WTC11 (cell line): Measurements from ENCODE around the gene PHC2. TPM values are rescaled to one million over a fixed set of nuclear protein-coding genes. Genes with fewer than 3 reads are reported as not detected.

Experiments
- ATAC-seq: fragments of 200-7000 bp; cut with Tn5 transposase; 2 replicates; pipeline ENCODE4 v1.10.0; 2021; ENCODE audit warnings: mild to moderate bottlenecking, moderate library complexity
- CTCF ChIA-PET: fragments of 300-600 bp; sonication (Branson Sonifier 250); formaldehyde crosslinking; loops from one replicate; lab custom pipeline; 2021; ENCODE audit warnings: antibody characterized with exemption; lab: Charles Lee
- POLR2A ChIA-PET: fragments of 350-600 bp; sonication (Branson Sonifier 250); formaldehyde crosslinking; loops from one replicate; lab custom pipeline; 2021; ENCODE audit warnings: antibody characterized with exemption; lab: Charles Lee
- DNase-seq: peaks from one replicate; pipeline ENCODE4 v3.0.0; 2021; ENCODE audit warnings: low spot score
- H3K27ac Mint-ChIP-seq: 2 replicates; pipeline ENCODE4 v1.8.0; 2021; ENCODE audit warnings: mixed read lengths
- H3K27me3 Mint-ChIP-seq: 2 replicates; pipeline ENCODE4 v1.8.0; 2021; ENCODE audit warnings: low read depth, mild to moderate bottlenecking, moderate library complexity, mixed read lengths
- H3K36me3 Mint-ChIP-seq: 2 replicates; pipeline ENCODE4 v1.8.0; 2021; ENCODE audit warnings: mixed read lengths
- H3K4me1 Mint-ChIP-seq: 2 replicates; pipeline ENCODE4 v1.8.0; 2022; ENCODE audit warnings: mixed read lengths
- H3K4me3 Mint-ChIP-seq: 2 replicates; pipeline ENCODE4 v1.8.0; 2021; ENCODE audit warnings: mild to moderate bottlenecking, moderate library complexity, mixed read lengths
- H3K9me3 Mint-ChIP-seq: 2 replicates; pipeline ENCODE4 v1.8.0; 2021; ENCODE audit warnings: mixed read lengths
- ATF1 ChIP-seq: sonication (generic); formaldehyde crosslinking; IDR thresholded peaks from 2 replicates; pipeline ENCODE4 v1.8.1; 2023; ENCODE audit warnings: mild to moderate bottlenecking, moderate library complexity, missing genetic modification reagents
- ATF6 ChIP-seq: sonication (generic); formaldehyde crosslinking; IDR thresholded peaks from 2 replicates; pipeline ENCODE4 v1.8.1; 2023; ENCODE audit warnings: mild to moderate bottlenecking, missing genetic modification reagents
- CTCF ChIP-seq: fragments of 200-600 bp; IDR thresholded peaks from 2 replicates; pipeline ENCODE4 v1.8.0; 2022; ENCODE audit warnings: antibody characterized with exemption
- ETV6 ChIP-seq: sonication (generic); formaldehyde crosslinking; IDR thresholded peaks from 2 replicates; pipeline ENCODE4 v1.8.1; 2022; ENCODE audit warnings: mild to moderate bottlenecking, missing genetic modification reagents
- FOXK1 ChIP-seq: sonication (generic); formaldehyde crosslinking; IDR thresholded peaks from 2 replicates; pipeline ENCODE4 v1.8.0; 2022; ENCODE audit warnings: mild to moderate bottlenecking, moderate library complexity, missing genetic modification reagents
- FOXP1 ChIP-seq: sonication (generic); formaldehyde crosslinking; IDR thresholded peaks from 2 replicates; pipeline ENCODE4 v1.8.0; 2022; ENCODE audit warnings: missing genetic modification reagents, mild to moderate bottlenecking, moderate library complexity, borderline replicate concordance
- FOXP4 ChIP-seq: sonication (generic); formaldehyde crosslinking; IDR thresholded peaks from 2 replicates; pipeline ENCODE4 v1.8.0; 2022; ENCODE audit warnings: mild to moderate bottlenecking, missing genetic modification reagents
- MAX ChIP-seq: sonication (generic); formaldehyde crosslinking; IDR thresholded peaks from 2 replicates; pipeline ENCODE4 v1.8.0; 2022; ENCODE audit warnings: mild to moderate bottlenecking, missing genetic modification reagents
- PRDM15 ChIP-seq: sonication (generic); formaldehyde crosslinking; IDR thresholded peaks from 2 replicates; pipeline ENCODE4 v1.8.0; 2022; ENCODE audit warnings: missing genetic modification reagents
- SP1 ChIP-seq: sonication (generic); formaldehyde crosslinking; conservative IDR thresholded peaks from 2 replicates; pipeline ENCODE4 v1.8.1; 2022; ENCODE audit warnings: missing genetic modification reagents
- STAT6 ChIP-seq: sonication (generic); formaldehyde crosslinking; conservative IDR thresholded peaks from 2 replicates; pipeline ENCODE4 v1.8.1; 2023; ENCODE audit warnings: mild to moderate bottlenecking, low read depth, missing genetic modification reagents, moderate library complexity
- TEAD4 ChIP-seq: sonication (generic); formaldehyde crosslinking; IDR thresholded peaks from 2 replicates; pipeline ENCODE4 v1.8.0; 2022; ENCODE audit warnings: mild to moderate bottlenecking, missing genetic modification reagents
- TP53 ChIP-seq: sonication (generic); formaldehyde crosslinking; IDR thresholded peaks from 2 replicates; pipeline ENCODE4 v1.8.1; 2023; ENCODE audit warnings: mild to moderate bottlenecking, missing genetic modification reagents
- ZNF423 ChIP-seq: fragments of 250-450 bp; sonication (Bioruptor Pico); IDR thresholded peaks from 2 replicates; pipeline ENCODE4 v2.1.2; 2022; ENCODE audit warnings: mild to moderate bottlenecking, moderate library complexity
- total RNA-seq: library from RNA; stranded (reverse); gene quantifications from 3 replicates; pipeline ENCODE4 v1.2.3, GENCODE V29; 2021

Gene PHC2
- total RNA-seq, 1 experiment from 2014 or later = 7.0 TPM

GRCh38 chr1:33349778-33350610 lies 80.9 kb downstream of the PHC2 start:
- Mint-ChIP-seq H3K27me3 (peaks cover 93% of the 10 kb centered on the region), H3K4me1 (peaks cover 30% of the 10 kb centered on the region)
- DNase-seq = peak; percentile 75

More at GRCh38 chr1:33349778-33350610, 80.9 kb downstream of the PHC2 start:
- H3K4me3 Mint-ChIP-seq = peak overlapping the region; percentile 77
- TF ChIP-seq FOXP1 (CRISPR knock-in tag) (peak; percentile 78; the same call in 1 of the 2 replicates), STAT6 (CRISPR knock-in tag) (no peak), ATF1 (CRISPR knock-in tag) (0 out of 2 replicates have a peak, but pooled peaks have one; percentile 17), TEAD4 (no peak), ATF6 (CRISPR knock-in tag) (no peak), FOXK1 (CRISPR knock-in tag) (0 out of 2 replicates have a peak, but pooled peaks have one; percentile 23), ZNF423 (CRISPR knock-in tag) (no peak), SP1 (CRISPR knock-in tag) (no peak; the same call in 1 of the 2 replicates), CTCF (no peak), PRDM15 (no peak), MAX (CRISPR knock-in tag) (peak; percentile 56), FOXP4 (CRISPR knock-in tag) (peak; percentile 32; the same call in 1 of the 2 replicates), ETV6 (CRISPR knock-in tag) (no peak), TP53 (CRISPR knock-in tag) (no peak)
- ATAC-seq = peak; percentile 84
- H3K9me3 Mint-ChIP-seq = no peaks in the 10 kb centered on the region
- CTCF ChIA-PET = interaction anchor here (0.6 to 3.2 kb wide), 3 partner anchors 12 to 106 kb away, joined by 3 to 13 read pairs (median 3); no protein-coding TSS in a partner anchor
- POLR2A ChIA-PET = no interaction called here
- H3K27ac Mint-ChIP-seq = no peak overlapping the region
- no peaks in the 10 kb centered on the region for H3K36me3 Mint-ChIP-seq
